ENCODE results near the gene MYLK4. TPM values are rescaled to one million over a fixed set of nuclear protein-coding genes. Genes with fewer than 3 reads are reported as not detected.

MYLK4 gene
- total and polyA plus RNA-seq, 4 donors = 0.07 to 0.65 (median 0.39) TPM

DNA sequence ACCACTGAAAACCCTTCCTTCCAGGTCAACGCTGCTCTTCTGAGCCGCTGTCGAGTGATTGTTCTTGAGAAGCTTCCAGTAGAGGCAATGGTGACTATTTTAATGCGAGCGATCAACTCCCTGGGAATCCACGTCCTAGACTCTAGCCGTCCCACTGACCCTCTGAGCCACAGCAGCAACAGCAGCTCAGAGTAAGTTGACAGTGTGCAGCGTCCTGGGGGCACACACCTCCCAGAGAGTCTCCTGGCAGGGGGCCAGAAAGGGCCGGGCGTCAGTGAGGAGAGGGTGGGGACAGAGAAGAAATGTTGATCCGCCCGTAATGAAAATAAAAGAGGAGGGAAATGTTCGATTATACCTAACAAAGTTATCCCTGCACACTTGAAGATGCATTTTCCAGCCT, 19.4 kb upstream of the MYLK4 start:
- 63% methylated on average over 13 of the region's 13 CpGs for WGBS
- no peak overlapping the region for H3K27ac ChIP-seq (ENCODE audit: low read depth in 1 of 2, low read length in 2 of 2)
- peak; percentile 96 for DNase-seq (ENCODE audit: low spot score)
- TF ChIP-seq, protein P1, sequence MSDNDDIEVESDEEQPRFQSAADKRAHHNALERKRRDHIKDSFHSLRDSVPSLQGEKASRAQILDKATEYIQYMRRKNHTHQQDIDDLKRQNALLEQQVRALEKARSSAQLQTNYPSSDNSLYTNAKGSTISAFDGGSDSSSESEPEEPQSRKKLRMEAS (IDR thresholded peaks at IDR 0.05) = no peak
- no peak for TF ChIP-seq RAD21 (IDR thresholded peaks at IDR 0.05)
- TF ChIP-seq TAF1 (conservative IDR thresholded peaks at IDR 0.05) = no peak
- no peak for TF ChIP-seq HNF4G (IDR thresholded peaks at IDR 0.05)
- TF ChIP-seq NR2F2 (IDR thresholded peaks at IDR 0.05) = no peak
- TF ChIP-seq, protein P2, sequence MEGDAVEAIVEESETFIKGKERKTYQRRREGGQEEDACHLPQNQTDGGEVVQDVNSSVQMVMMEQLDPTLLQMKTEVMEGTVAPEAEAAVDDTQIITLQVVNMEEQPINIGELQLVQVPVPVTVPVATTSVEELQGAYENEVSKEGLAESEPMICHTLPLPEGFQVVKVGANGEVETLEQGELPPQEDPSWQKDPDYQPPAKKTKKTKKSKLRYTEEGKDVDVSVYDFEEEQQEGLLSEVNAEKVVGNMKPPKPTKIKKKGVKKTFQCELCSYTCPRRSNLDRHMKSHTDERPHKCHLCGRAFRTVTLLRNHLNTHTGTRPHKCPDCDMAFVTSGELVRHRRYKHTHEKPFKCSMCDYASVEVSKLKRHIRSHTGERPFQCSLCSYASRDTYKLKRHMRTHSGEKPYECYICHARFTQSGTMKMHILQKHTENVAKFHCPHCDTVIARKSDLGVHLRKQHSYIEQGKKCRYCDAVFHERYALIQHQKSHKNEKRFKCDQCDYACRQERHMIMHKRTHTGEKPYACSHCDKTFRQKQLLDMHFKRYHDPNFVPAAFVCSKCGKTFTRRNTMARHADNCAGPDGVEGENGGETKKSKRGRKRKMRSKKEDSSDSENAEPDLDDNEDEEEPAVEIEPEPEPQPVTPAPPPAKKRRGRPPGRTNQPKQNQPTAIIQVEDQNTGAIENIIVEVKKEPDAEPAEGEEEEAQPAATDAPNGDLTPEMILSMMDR (IDR thresholded peaks at IDR 0.05; ENCODE audit: low read depth, low read length, missing input control) = no peak
- no peak for TF ChIP-seq FOXA1 (IDR thresholded peaks at IDR 0.05)
- TF ChIP-seq, protein P3, sequence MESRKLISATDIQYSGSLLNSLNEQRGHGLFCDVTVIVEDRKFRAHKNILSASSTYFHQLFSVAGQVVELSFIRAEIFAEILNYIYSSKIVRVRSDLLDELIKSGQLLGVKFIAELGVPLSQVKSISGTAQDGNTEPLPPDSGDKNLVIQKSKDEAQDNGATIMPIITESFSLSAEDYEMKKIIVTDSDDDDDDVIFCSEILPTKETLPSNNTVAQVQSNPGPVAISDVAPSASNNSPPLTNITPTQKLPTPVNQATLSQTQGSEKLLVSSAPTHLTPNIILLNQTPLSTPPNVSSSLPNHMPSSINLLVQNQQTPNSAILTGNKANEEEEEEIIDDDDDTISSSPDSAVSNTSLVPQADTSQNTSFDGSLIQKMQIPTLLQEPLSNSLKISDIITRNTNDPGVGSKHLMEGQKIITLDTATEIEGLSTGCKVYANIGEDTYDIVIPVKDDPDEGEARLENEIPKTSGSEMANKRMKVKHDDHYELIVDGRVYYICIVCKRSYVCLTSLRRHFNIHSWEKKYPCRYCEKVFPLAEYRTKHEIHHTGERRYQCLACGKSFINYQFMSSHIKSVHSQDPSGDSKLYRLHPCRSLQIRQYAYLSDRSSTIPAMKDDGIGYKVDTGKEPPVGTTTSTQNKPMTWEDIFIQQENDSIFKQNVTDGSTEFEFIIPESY (IDR thresholded peaks at IDR 0.05) = no peak
- TF ChIP-seq, protein P4, sequence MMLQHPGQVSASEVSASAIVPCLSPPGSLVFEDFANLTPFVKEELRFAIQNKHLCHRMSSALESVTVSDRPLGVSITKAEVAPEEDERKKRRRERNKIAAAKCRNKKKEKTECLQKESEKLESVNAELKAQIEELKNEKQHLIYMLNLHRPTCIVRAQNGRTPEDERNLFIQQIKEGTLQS (IDR thresholded peaks at IDR 0.05) = no peak
- H3K4me1 ChIP-seq (ENCODE audit: control insufficient read depth in 4 of 4, insufficient read depth in 4 of 4, low read length in 3 of 4) = peaks cover 1 to 40% (median 28%) of the 10 kb centered on the region in 4 donors
- no peak overlapping the region for H3K9ac ChIP-seq (ENCODE audit: low read depth in 1 of 2, low read length in 2 of 2)
- no peak overlapping the region for H3K4me3 ChIP-seq (ENCODE audit: low read depth in 1 of 3, low read length in 3 of 3)
- H3K27me3 ChIP-seq (ENCODE audit: control insufficient read depth in 4 of 4, insufficient read depth in 4 of 4, low read length in 3 of 4) = no peaks in the 10 kb centered on the region
- no peaks in the 10 kb centered on the region for H3K9me3 ChIP-seq (ENCODE audit: control insufficient read depth in 4 of 4, low read length in 3 of 4)
- peaks cover 0 to 6% (median under 1%) of the 10 kb centered on the region in 4 donors for H3K36me3 ChIP-seq (ENCODE audit: control insufficient read depth in 4 of 4, insufficient read depth in 3 of 4, low read depth in 1 of 4, low read length in 3 of 4)

DNA sequence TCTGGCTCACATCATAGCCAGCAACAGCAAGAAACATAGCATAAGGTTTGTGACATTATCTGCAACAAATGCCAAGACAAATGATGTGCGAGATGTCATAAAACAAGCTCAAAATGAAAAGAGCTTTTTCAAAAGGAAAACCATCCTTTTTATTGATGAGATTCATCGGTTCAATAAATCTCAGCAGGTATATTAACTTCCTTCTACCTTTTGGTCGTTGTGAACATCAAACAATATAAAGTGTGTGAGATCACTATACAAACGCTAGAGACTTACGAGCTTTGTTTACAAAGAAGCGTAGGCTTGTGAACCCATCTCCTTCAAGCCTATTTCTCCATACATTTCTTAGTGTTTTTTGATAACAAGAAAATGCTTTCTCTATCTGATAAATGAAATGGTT, 18.0 kb upstream of the MYLK4 start:
- Histone ChIP-seq H3K36me3 (ENCODE audit: control insufficient read depth in 4 of 4, insufficient read depth in 3 of 4, low read depth in 1 of 4, low read length in 3 of 4) (peaks cover 0 to 3% (median under 1%) of the 10 kb centered on the region in 4 donors), H3K4me3 (ENCODE audit: low read depth in 1 of 3, low read length in 3 of 3) (no peak overlapping the region), H3K27me3 (ENCODE audit: control insufficient read depth in 4 of 4, insufficient read depth in 4 of 4, low read length in 3 of 4) (no peaks in the 10 kb centered on the region), H3K9me3 (ENCODE audit: control insufficient read depth in 4 of 4, low read length in 3 of 4) (no peaks in the 10 kb centered on the region), H3K27ac (ENCODE audit: low read depth in 1 of 2, low read length in 2 of 2) (no peak overlapping the region), H3K9ac (ENCODE audit: low read depth in 1 of 2, low read length in 2 of 2) (no peak overlapping the region), H3K4me1 (ENCODE audit: control insufficient read depth in 4 of 4, insufficient read depth in 4 of 4, low read length in 3 of 4) (peaks cover 4 to 45% (median 30%) of the 10 kb centered on the region in 4 donors)
- DNase-seq (ENCODE audit: low spot score) = no peak
- WGBS = 62% methylated on average over 6 of the region's 6 CpGs
- TF ChIP-seq, protein P4 (IDR thresholded peaks at IDR 0.05) = no peak
- TF ChIP-seq, protein P5, sequence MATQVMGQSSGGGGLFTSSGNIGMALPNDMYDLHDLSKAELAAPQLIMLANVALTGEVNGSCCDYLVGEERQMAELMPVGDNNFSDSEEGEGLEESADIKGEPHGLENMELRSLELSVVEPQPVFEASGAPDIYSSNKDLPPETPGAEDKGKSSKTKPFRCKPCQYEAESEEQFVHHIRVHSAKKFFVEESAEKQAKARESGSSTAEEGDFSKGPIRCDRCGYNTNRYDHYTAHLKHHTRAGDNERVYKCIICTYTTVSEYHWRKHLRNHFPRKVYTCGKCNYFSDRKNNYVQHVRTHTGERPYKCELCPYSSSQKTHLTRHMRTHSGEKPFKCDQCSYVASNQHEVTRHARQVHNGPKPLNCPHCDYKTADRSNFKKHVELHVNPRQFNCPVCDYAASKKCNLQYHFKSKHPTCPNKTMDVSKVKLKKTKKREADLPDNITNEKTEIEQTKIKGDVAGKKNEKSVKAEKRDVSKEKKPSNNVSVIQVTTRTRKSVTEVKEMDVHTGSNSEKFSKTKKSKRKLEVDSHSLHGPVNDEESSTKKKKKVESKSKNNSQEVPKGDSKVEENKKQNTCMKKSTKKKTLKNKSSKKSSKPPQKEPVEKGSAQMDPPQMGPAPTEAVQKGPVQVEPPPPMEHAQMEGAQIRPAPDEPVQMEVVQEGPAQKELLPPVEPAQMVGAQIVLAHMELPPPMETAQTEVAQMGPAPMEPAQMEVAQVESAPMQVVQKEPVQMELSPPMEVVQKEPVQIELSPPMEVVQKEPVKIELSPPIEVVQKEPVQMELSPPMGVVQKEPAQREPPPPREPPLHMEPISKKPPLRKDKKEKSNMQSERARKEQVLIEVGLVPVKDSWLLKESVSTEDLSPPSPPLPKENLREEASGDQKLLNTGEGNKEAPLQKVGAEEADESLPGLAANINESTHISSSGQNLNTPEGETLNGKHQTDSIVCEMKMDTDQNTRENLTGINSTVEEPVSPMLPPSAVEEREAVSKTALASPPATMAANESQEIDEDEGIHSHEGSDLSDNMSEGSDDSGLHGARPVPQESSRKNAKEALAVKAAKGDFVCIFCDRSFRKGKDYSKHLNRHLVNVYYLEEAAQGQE (IDR thresholded peaks at IDR 0.05) = no peak
